GM19467 (cell line): ENCODE data around the gene GXYLT2.

Experiments
- ATAC-seq: cut with Tn5 transposase; IDR thresholded peaks from one replicate; pipeline ENCODE4 v1.9.1; 2021; ENCODE audit warnings: mild to moderate bottlenecking, moderate library complexity; ENCODE audit not compliant: unreplicated experiment

The GXYLT2 gene

GRCh38 chr3:72930754-72931153 lies 42.9 kb downstream of the GXYLT2 start:
- ATAC-seq = no peak

DNA sequence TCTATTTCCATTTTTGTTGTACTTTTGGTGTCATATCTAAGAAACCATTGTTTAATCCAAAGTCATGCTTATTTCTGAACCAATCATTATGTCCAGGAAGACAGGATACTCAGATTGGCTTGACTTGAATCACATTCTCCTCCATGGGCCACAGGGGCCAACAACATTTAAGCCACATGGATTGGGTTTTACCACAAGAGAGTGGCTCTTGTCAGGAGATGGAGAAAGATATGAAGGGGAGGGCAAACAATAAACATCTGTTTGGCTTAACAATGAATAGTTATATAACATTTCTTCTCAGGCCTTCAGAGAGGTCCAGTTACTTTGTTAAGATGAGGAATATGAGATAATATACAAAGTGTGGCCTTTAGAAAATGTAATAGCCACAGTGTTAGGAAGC lies 44.6 kb downstream of the GXYLT2 start:
- ATAC-seq = no peak

DNA sequence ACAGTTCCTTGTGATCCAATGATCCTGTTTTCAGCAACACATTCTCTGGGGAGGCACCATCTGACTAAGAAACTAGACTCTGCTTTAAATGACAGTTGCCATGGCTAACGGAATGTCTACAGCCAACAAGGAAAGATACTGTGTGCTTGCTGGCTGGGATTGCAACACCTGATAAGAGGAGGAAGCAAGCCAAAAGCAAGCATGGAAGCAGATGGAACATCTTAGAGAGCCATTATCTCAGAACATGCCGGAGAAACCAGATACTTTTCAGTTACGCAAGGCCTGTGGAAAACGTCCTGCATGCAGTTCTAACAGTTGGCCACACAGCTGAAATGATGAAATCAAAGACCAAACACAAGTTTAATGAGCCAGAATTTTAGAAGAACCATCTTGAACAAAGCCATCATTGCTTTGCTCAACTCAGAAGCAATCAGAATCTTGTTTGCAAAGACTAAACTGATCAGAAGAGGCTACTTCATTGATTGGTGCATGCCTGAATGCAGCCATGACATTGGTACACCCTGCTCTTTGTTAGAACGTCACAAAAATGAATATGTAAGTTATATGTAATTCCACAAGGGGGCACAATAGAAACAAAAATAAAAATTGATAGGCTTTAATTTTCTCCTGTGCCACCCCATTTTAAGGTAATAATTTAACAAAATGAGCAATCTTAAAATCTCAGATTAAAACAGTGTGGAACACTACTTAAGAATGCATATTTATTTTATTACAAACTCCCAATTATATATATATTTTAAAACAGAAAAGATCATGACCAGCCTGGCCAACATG lies 50.8 kb downstream of the GXYLT2 start:
- ATAC-seq = peak; percentile 71

DNA sequence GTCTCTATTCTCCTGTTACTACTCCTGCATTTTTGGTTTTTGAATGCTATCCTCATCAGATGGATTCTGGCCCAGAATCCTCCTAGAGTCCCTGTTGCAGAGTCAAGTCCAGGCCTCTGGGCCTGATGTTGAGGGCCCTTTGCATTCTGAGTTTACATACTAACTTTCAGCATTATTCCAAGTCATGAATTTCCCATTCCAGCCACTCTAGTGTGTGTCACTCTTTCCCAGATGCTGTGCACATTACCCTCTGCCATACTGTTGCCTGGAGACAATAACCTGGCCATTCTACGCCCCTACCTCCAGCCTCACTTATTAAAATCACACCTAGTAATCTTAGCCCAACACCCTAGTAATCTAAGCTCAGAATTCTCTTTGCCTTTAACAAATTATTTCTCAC lies 53.4 kb downstream of the GXYLT2 start:
- ATAC-seq = no peak

DNA sequence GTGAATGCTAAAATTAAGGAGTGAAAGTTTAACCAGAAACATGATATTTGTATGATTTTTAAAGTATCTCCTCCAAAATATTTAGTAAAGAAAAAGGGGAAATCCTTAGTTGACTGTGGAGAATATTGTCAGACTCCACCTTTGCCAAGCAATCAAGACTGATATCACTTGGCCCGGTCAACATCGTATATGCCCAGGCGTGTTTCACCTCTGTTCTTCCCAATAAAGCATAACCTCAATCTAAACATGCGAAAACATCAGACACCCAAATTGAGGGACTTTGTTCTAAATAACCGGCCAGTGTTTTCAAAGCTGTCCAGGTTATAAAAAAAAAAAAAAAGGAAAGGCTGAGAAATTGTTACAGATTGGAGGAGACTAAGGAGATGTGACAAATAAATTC lies 54.6 kb downstream of the GXYLT2 start:
- ATAC-seq = no peak

- no peak for ATAC-seq
Measured at GRCh38 chr3:72944696-72945095, 56.9 kb downstream of the GXYLT2 start.

DNA sequence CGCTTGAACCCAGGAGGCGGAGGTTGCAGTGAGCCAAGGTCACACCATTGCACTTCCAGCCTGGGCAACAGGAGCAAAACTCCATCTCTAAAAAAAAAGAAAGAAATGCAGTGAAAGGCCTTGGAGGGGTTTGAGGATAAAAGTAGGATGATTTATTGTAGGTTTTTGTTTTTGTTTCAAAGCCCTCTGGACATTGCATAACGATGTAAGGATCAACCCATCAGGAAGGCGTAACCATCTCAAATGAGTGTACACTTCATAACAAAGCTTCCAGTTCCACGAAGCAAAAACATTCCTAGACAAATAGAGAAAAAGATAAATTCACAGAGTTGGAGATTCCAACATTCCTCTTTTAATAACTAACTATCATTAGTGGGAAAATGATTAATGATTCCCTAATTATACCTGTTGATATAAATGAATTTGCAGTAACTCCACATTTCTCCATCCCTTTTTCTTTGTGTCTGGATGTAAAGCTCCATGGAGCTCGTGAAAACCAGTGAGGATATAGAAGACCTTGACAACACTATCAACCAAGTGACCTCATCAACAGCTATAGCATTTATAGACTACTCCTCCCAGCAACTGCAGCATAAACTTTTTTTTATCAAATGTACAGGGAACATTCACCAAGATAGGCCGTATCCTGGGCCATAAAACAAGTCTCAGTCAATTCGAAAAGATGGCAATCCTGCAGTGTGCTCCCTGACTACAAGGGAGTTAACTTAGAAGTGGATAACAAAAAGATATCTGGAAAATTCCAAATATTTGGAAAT lies 60.1 kb downstream of the GXYLT2 start:
- no peak for ATAC-seq

GRCh38 chr3:72949016-72949415 lies 61.2 kb downstream of the GXYLT2 start:
- no peak for ATAC-seq

GRCh38 chr3:72950372-72950771 lies 62.5 kb downstream of the GXYLT2 start:
- ATAC-seq = no peak

GRCh38 chr3:72950801-72951200 lies 63.0 kb downstream of the GXYLT2 start:
- no peak for ATAC-seq

DNA sequence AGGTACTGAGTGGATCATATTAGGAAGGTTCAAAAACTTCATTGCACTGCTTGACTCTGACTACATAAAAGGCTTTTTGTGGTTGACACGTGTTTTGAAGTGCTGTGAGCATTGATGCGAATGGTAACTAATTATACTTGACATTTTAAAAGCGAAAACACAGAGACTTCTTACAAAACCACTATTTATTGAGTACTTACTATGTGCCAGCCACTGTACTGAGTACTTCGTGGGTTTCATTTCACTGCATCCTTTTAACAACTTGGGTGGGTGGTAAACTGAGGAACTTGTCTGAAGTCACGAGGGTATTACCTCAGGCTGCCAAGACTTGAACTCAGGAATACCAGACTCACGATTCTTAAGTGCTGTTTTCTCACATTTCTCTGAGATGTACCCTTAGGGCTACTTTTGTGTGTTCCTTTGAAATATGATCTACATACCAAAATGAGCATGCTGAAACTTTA lies 63.4 kb downstream of the GXYLT2 start:
- ATAC-seq = no peak

DNA sequence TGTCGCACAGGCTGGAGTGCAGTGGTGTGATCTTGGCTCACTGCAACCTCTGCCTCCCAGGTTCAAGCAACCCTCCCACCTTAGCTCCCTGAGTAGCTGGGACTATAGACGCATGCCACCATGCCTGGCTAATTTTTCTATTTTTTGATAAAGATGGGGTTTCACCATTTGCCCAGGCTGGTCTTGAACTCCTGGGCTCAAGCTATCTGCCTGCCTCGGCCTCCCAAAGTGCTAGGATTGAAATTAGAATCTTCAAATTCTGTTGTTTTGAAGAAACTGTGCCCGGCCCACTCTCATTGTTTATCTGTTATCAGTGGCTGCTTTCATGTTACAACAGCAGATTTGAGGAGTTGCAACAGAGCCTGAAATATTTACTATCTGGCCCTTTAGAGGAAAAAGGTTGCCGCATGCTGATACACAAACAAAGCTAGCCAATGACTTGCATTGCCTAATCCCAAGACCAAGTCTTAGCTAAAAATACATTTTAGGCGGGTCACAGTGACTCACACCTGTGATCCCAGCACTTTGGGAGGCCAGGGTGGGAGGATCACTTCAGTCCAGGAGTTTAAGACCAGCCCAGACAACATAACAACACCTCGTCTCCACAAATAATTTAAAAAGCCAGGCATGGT lies 65.6 kb downstream of the GXYLT2 start:
- no peak for ATAC-seq

- no peak for ATAC-seq
Measured at GRCh38 chr3:72957297-72957696, 69.5 kb downstream of the GXYLT2 start.

GRCh38 chr3:72959336-72959735 lies 71.5 kb downstream of the GXYLT2 start:
- no peak for ATAC-seq

- no peak for ATAC-seq
Measured at GRCh38 chr3:72960812-72961518, 73.1 kb downstream of the GXYLT2 start.

GRCh38 chr3:72961752-72962151 lies 73.9 kb downstream of the GXYLT2 start:
- ATAC-seq = no peak

- ATAC-seq = no peak
Measured at GRCh38 chr3:72962317-72962716, 74.5 kb downstream of the GXYLT2 start.

DNA sequence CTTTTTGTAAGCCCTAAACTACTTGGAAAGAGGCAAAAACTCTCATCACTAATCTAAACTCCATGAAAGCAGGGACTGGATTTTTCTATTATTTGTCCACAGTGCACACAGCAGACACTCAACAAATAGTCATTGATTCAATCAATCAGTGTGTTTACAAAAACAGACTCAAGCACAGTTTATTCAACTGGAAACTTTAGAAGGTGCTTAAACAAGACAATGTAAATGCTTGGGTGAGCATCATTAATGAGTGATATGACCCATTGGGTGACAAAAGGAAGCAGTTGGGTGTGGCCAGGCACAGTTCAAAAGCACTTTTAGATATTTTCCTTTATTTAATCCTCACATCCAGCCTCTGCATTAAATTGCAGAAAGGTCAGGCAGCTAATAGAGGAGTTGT lies 76.8 kb downstream of the GXYLT2 start:
- ATAC-seq = no peak

- ATAC-seq = no peak
Measured at GRCh38 chr3:72968266-72968664, 80.4 kb downstream of the GXYLT2 start.

- ATAC-seq = no peak
Measured at GRCh38 chr3:72969766-72970165, 81.9 kb downstream of the GXYLT2 start.

DNA sequence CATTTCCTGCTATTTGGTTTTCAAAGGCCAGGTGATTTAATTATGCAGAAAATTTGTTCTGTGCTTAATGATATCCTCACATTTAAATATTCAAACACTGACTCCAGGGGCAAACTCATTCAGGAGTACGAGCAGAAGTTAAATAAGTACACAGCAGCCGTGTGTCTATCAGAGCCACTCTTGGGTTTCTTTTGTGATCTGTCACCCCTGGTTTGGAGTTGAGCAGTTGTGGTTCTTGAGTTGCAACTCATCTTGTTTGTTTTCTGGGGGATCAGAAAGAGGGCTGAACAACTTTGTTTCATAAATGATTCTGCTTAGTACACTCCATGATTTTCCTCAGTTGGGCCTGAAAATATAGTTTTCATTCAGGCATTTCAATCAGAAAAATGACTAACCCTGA lies 83.1 kb downstream of the GXYLT2 start:
- no peak for ATAC-seq
